ENCODE measurements around the gene PRND. TPM values are rescaled to one million over a fixed set of nuclear protein-coding genes. Genes with fewer than 3 reads are reported as not detected.

Gene PRND
- total RNA-seq, 1 experiment from 2014 or later = 0.04 TPM

DNA sequence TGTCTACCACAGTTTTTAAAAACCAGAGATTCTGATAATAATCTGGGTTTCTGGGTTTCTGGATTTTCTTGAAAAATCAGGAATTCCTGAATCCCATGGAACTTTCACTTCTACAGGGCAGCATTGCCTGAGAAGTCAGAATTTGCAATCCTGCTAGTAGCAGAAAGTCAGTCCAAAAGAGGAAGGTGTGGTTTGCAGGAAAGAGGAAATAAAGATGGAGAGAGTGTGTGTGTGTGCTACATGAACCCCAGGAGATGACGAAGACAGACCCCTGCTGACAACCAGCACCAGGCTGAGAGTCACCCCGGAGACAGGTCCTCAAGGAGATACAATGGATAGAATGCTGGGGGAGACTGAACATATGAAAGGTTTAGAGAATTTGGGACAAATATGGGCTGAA is 44.9 kb downstream of the PRND start:
- no peak overlapping the region for H3K56ac ChIP-seq (ENCODE audit: insufficient read length, low read depth, low read length)
- H3K27ac ChIP-seq (ENCODE audit: insufficient read length, low read depth, low read length) = no peak overlapping the region
- no peak overlapping the region for H4K5ac ChIP-seq (ENCODE audit: insufficient read length, low read depth, low read length)
- H3K9me3 ChIP-seq (ENCODE audit: control insufficient read depth, low read depth, low read length) = peaks cover 3% of the 10 kb centered on the region
- H2BK120ac ChIP-seq (ENCODE audit: low read depth, low read length, poor library complexity, severe bottlenecking) = no peak overlapping the region
- no peaks in the 10 kb centered on the region for H3K79me2 ChIP-seq (ENCODE audit: insufficient read depth, low read length)
- H4K20me1 ChIP-seq (ENCODE audit: control insufficient read depth, insufficient read depth, insufficient read length) = no peaks in the 10 kb centered on the region
- WGBS (ENCODE audit: extremely low coverage, insufficient read length, low lambda C conversion rate) = no CpG with 5 or more reads among the region's 2 CpGs
- peaks cover 0 to 4% of the 10 kb centered on the region in 2 experiments; a peak in 2 of 4 replicates for H3K4me1 Mint-ChIP-seq
- TF ChIP-seq, protein P1, sequence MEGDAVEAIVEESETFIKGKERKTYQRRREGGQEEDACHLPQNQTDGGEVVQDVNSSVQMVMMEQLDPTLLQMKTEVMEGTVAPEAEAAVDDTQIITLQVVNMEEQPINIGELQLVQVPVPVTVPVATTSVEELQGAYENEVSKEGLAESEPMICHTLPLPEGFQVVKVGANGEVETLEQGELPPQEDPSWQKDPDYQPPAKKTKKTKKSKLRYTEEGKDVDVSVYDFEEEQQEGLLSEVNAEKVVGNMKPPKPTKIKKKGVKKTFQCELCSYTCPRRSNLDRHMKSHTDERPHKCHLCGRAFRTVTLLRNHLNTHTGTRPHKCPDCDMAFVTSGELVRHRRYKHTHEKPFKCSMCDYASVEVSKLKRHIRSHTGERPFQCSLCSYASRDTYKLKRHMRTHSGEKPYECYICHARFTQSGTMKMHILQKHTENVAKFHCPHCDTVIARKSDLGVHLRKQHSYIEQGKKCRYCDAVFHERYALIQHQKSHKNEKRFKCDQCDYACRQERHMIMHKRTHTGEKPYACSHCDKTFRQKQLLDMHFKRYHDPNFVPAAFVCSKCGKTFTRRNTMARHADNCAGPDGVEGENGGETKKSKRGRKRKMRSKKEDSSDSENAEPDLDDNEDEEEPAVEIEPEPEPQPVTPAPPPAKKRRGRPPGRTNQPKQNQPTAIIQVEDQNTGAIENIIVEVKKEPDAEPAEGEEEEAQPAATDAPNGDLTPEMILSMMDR (conservative IDR thresholded peaks at IDR 0.05) = no peak
- H3K4me2 ChIP-seq (ENCODE audit: insufficient read depth, insufficient read length, low read length) = no peak overlapping the region
- H3K18ac ChIP-seq (ENCODE audit: insufficient read length, low read depth, low read length) = no peak overlapping the region
- no peak overlapping the region for H2BK12ac ChIP-seq (ENCODE audit: insufficient read length, low read depth, low read length)
- H3K23me2 ChIP-seq (ENCODE audit: insufficient read length, low read depth, low read length, poor library complexity, severe bottlenecking) = no peaks in the 10 kb centered on the region
- peaks cover 0 to 4% (median 3%) of the 10 kb centered on the region in 3 experiments; a peak in 6 of 7 replicates for H3K36me3 Mint-ChIP-seq (ENCODE audit: insufficient read depth in 1 of 3, low read depth in 3 of 3)
- no peak overlapping the region for H3K27ac Mint-ChIP-seq
- no peak overlapping the region for H3K14ac ChIP-seq (ENCODE audit: insufficient read depth, low read length)
- no peak for DNase-seq
- no peaks in the 10 kb centered on the region for H3K79me1 ChIP-seq (ENCODE audit: insufficient read depth, low read depth, low read length, poor library complexity, severe bottlenecking)
- H2AFZ ChIP-seq (ENCODE audit: low read length) = no peak overlapping the region
- H3K27me3 Mint-ChIP-seq (ENCODE audit: low read depth) = peaks cover 17% of the 10 kb centered on the region
- no peak overlapping the region for H2AK5ac ChIP-seq (ENCODE audit: insufficient read length, low read length)
- no peak overlapping the region for H2BK15ac ChIP-seq (ENCODE audit: low read depth, low read length)
- peaks cover 3 to 7% of the 10 kb centered on the region in 2 experiments; a peak in 3 of 5 replicates for H3K9me3 Mint-ChIP-seq
- no peak overlapping the region for H3K9ac ChIP-seq (ENCODE audit: extremely low read depth, insufficient read length, low read length)
- no peak overlapping the region for H3K4ac ChIP-seq (ENCODE audit: low read depth, low read length)
- no peak overlapping the region for H3T11ph ChIP-seq (ENCODE audit: low read length)
- no peak overlapping the region for H4K91ac ChIP-seq (ENCODE audit: insufficient read length, low read depth, low read length)
- H3K27me3 ChIP-seq (ENCODE audit: insufficient read depth, low read length) = no peaks in the 10 kb centered on the region
- H2BK5ac ChIP-seq (ENCODE audit: insufficient read length, low read length) = no peak overlapping the region
- no peaks in the 10 kb centered on the region for H3K4me1 ChIP-seq (ENCODE audit: insufficient read depth, low read length)
- H4K8ac ChIP-seq (replicated peaks; ENCODE audit: insufficient read length, low read depth, low read length) = no peak overlapping the region
- no peak overlapping the region for H3K23ac ChIP-seq (ENCODE audit: insufficient read length, low read depth, low read length)
- no peak overlapping the region for H2BK20ac ChIP-seq (ENCODE audit: low read depth, low read length, poor library complexity, severe bottlenecking)
- H3K4me3 Mint-ChIP-seq = no peak overlapping the region
